ENCODE measurements around the gene AADAC.

The AADAC gene

DNA sequence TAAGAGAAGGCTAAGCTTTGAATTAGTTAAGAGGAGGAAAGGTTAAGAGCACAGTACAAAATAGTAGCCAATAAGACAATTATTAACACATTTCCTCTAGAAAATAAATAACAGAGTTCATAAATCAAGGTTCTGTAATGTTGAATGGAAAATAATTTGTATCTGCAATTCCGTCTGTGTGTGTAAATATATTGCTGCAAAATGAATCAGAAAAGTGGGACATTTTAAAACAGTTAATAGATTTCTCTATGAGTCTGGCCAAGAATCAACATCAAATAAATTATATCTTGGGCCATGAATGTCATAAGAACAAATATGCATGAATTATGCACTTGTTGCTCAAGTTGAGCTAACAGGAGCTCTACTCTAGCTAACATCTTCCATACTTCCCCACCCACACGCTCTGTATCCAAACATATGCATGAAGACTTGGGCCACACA, 45.3 kb downstream of the AADAC start:
- TF ChIP-seq, protein P1, sequence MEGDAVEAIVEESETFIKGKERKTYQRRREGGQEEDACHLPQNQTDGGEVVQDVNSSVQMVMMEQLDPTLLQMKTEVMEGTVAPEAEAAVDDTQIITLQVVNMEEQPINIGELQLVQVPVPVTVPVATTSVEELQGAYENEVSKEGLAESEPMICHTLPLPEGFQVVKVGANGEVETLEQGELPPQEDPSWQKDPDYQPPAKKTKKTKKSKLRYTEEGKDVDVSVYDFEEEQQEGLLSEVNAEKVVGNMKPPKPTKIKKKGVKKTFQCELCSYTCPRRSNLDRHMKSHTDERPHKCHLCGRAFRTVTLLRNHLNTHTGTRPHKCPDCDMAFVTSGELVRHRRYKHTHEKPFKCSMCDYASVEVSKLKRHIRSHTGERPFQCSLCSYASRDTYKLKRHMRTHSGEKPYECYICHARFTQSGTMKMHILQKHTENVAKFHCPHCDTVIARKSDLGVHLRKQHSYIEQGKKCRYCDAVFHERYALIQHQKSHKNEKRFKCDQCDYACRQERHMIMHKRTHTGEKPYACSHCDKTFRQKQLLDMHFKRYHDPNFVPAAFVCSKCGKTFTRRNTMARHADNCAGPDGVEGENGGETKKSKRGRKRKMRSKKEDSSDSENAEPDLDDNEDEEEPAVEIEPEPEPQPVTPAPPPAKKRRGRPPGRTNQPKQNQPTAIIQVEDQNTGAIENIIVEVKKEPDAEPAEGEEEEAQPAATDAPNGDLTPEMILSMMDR (IDR thresholded peaks at IDR 0.05; ENCODE audit: extremely low read depth, missing control alignments): no peak
- DNase-seq (ENCODE audit: low spot score): no peak

DNA sequence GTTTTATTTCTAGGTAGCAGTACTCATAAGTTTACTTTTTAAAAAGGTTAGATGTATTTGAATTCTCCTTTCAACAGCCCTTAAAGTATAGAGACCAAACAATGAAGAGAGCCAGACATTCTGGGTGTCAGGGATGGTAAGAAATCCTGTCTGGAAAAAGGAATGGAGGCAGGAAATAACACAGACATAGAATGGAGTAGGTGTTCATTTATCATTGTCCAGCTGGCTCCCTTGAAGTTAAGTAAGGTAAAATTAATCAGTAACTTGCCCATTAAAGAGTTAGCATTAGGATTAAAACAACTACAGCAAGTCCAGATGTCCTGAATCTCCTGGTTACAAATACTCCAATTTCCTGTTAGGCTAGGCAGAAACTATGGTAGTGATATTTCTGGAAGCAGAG, 46.0 kb downstream of the AADAC start:
- DNase-seq (ENCODE audit: low spot score): no peak
- TF ChIP-seq, protein P1 (IDR thresholded peaks at IDR 0.05; ENCODE audit: extremely low read depth, missing control alignments): no peak

DNA sequence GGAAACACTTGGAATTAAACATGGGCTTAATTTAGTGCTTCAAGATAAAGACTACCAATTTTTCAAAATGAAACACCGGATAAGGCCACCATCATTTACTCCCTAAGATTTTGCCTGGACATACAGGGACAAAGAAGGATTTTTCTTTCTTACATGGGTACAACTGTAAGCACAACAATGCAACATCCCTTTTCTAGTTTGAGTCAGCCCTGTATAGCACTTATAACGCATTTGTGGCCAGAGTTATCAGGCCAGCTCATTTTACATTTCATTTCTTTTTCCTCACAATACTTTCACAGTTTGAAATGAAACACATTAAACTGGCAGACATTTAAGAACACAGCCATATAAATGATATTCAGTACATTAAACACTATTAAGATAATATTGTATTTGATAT, 49.7 kb downstream of the AADAC start:
- TF ChIP-seq, protein P1 (IDR thresholded peaks at IDR 0.05; ENCODE audit: extremely low read depth, missing control alignments): no peak
- DNase-seq (ENCODE audit: low spot score): no peak

DNA sequence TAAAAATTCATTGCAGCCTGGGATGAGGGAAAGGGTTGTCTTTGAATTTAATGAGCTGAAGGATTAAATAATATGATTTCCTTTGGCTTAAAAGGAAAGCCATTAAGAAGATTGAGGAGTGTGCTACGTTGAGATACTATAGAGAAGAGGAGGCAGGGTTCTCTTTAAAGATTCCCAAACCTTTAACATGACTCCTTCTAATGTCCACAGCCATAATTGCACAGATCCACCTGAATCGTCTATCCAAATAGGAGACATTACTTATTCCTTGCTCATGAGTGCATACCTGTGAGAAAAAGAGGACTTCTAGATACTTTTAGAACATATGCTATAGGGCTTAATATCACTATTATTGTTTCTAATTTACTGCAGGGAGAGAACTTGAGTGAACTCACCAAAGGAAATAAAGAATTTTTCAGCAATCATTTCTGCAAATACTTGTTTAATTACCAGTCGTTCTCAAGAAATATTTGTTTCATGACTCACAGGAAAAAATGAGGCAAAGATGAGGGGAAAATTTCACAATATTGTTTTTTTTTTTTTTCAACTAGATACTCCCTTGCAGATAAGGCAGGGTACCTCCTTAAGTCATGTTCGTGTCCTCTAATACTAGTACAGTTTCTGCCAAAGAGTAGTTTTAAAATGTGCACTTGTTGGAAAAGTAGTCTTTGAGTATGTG, 50.6 kb downstream of the AADAC start:
- no peak for DNase-seq (ENCODE audit: low spot score)
- TF ChIP-seq, protein P1 (IDR thresholded peaks at IDR 0.05; ENCODE audit: extremely low read depth, missing control alignments): no peak

DNA sequence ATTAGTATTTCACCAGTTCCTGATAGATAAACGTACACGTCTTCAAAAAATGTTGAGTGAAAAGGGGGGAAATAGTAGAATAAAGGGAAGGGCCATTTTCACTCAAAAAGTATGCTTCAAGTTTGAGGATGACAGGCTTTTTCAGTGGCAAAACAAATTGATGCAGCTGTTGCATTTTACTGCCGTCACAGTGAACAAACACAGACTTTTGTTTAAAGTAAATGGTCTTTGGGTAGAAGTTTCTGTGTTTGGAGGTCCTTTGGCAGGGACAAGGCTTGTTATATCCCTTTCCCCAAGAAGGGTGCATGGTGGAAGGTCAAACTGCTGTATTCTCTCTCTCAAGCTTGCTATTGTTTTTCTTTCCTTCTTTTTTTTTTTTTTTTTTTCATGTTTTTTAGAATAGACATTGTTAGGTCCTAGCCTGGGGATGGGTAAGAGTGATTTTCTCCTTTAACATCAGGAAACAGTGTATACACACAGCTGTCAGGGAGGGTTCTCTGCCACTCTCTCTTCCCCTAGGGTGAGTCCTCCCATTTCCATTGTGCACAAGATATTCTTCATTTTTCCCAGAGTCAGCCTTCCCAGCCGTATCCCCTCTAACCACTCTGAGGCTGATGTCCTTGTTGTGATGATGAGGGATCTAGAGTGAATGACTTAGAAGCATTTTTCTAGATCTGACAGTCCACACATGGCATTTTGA, 52.9 kb downstream of the AADAC start:
- TF ChIP-seq, protein P1 (IDR thresholded peaks at IDR 0.05; ENCODE audit: extremely low read depth, missing control alignments): no peak
- DNase-seq (ENCODE audit: low spot score): no peak

DNA sequence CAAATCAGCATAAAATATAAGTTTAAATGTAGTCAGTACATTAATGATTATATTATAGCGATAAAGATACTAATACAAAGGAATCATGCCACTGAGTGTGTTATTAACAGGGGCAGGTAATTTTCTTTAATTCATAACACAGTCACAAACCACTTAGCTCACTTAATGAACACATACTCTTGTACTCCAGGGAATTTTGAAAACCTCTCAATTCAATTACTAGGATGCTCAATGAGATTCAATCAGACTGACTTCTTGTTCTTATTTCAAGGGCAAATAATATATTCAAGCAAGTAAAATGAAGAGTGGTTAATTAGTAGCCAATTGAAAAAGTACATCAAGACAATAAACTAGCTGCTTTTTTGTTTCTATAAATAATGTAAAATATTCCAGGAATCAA, 53.8 kb downstream of the AADAC start:
- DNase-seq (ENCODE audit: low spot score): no peak
- TF ChIP-seq, protein P1 (IDR thresholded peaks at IDR 0.05; ENCODE audit: extremely low read depth, missing control alignments): no peak

DNA sequence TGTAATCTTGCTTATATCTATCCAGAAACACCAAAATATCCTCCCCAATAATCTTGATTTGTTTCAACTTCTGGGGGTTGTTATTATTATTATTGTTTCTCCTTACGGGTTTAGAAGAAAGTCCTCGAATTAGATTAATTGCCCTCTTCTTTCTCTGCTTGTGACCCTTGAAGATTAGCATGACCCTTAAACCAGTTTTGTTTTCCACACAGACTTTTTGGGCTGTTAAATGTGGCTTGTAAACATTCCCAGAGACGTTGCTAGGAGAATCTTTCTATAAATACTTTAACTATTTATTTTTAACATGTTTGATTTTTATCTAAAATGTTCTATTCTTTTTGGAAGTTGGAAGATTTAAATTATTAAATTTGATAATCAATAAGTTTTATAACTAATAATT, 55.3 kb downstream of the AADAC start:
- TF ChIP-seq, protein P1 (IDR thresholded peaks at IDR 0.05; ENCODE audit: extremely low read depth, missing control alignments): no peak
- no peak for DNase-seq (ENCODE audit: low spot score)
